Esophagus squamous epithelium (tissue), 4 donors: ENCODE data around the gene BCL7C.
A peak's percentile ranks its signal among the peaks of the same experiment; 100 is the strongest.

Experiments used
- POLR2A ChIP-seq, 4 donors: fragments of 450-650 bp; IDR thresholded peaks; one replicate each; pipeline ENCODE4 v1.6.1; 2017; ENCODE audit warnings: antibody characterized with exemption in 4 of 4, mild to moderate bottlenecking in 4 of 4, moderate library complexity in 3 of 4
- TF ChIP-seq, protein P1 (sequence below), 6 experiments: fragments of 450-650 bp in 4 of 6; fragments of 200-600 bp in 2 of 6; sonication (generic) in 2 of 6; IDR thresholded peaks; one replicate each; pipeline ENCODE4 v1.5.1; 2016 to 2019; ENCODE audit warnings: antibody characterized with exemption in 6 of 6, mild to moderate bottlenecking in 4 of 6, moderate library complexity in 4 of 6

DNA sequence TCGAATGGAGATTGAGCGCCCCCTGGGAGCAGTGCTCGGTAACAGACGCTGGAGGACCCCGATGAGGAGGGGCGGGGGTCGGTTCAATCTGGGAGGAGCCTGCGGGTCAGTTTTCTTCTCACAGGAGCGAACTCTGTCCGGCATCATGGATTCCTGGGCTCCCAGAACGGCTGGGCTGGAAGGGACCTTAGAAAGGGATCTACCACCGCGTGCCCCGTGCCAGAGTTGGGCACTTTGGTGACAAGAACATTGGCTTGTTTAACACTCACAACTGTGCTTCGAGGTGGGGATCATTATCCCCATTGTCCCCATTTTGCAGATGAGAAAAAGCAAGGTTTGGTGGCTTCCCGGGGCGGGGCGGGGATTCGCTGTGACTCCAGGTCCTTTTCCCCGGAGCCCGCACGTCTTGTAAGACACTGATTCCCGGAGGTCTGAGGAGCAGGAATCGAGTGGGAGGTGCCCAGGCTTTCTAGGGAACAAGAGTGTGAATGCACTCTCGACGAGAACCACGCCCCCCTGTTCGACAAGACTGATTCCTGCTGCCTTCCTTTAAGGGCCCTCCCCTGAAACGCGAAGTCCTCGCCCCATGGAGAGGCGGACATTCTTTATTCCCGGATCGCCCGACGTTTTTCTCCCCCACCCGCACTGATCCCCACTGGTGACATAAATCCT is 28.0 kb upstream of the BCL7C start:
- TF ChIP-seq POLR2A (IDR thresholded peaks at IDR 0.05): peak in 2 of 4 donors; percentile 16 to 24
- TF ChIP-seq, protein P1, sequence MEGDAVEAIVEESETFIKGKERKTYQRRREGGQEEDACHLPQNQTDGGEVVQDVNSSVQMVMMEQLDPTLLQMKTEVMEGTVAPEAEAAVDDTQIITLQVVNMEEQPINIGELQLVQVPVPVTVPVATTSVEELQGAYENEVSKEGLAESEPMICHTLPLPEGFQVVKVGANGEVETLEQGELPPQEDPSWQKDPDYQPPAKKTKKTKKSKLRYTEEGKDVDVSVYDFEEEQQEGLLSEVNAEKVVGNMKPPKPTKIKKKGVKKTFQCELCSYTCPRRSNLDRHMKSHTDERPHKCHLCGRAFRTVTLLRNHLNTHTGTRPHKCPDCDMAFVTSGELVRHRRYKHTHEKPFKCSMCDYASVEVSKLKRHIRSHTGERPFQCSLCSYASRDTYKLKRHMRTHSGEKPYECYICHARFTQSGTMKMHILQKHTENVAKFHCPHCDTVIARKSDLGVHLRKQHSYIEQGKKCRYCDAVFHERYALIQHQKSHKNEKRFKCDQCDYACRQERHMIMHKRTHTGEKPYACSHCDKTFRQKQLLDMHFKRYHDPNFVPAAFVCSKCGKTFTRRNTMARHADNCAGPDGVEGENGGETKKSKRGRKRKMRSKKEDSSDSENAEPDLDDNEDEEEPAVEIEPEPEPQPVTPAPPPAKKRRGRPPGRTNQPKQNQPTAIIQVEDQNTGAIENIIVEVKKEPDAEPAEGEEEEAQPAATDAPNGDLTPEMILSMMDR (IDR thresholded peaks at IDR 0.05): peak; percentile 83 to 95 (median 88)
